ENCODE data around the gene ISY1. TPM values are rescaled to one million over a fixed set of nuclear protein-coding genes. Genes with fewer than 3 reads are reported as not detected.
"Not testable (repeated sequence)": the region's sequence is repeated elsewhere in the genome, so short reads cannot be mapped to it uniquely, and the experiment has no call there.

Gene ISY1
- total RNA-seq, 1 donor from 2014 or later: 47.2 TPM

GRCh38 chr3:129121016-129121791 is 39.7 kb downstream of the ISY1 start:
- no peak for DNase-seq (ENCODE audit: low read depth, low spot score)

GRCh38 chr3:129120254-129121004 is 40.4 kb downstream of the ISY1 start:
- DNase-seq (ENCODE audit: low read depth, low spot score): peak; percentile 66

DNA sequence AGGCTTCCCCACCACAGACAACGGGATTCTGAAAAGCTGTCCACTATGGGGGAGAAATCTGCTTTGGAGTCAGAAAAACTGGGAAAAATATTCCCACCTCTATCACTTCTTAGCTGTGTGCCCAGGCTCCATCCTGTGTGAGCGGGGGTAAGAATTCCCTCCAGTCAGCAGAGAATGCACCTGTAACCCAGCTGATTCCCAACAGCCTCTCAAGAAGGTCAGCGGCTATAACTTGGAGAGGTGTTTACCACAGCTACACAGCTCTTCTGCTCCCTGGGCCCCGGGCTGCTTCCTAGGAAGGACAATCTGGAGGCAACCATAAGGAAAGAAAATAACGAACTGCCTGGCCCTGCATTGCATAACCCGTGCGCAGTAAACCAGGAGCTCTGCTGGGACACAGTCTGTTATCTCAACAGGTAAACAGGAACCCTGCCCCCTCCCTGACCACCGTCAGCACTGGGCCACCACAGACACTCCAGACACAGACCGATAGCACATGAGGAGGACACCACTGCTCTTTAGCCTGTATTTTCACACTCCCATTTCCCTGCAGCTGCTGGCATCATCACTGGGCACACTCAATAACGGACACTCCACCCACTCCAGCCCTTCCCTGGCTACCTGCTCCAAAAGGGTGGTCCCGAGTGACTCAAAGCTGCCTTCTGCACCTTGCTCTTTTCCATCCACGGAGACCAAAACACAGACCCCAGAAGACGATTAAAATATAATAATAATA is 41.3 kb downstream of the ISY1 start:
- DNase-seq (ENCODE audit: low read depth, low spot score): no peak

GRCh38 chr3:129118745-129119144 is 42.1 kb downstream of the ISY1 start:
- no peak for DNase-seq (ENCODE audit: low read depth, low spot score)

GRCh38 chr3:129117134-129117533 is 43.7 kb downstream of the ISY1 start:
- DNase-seq (ENCODE audit: low read depth, low spot score): no peak

DNA sequence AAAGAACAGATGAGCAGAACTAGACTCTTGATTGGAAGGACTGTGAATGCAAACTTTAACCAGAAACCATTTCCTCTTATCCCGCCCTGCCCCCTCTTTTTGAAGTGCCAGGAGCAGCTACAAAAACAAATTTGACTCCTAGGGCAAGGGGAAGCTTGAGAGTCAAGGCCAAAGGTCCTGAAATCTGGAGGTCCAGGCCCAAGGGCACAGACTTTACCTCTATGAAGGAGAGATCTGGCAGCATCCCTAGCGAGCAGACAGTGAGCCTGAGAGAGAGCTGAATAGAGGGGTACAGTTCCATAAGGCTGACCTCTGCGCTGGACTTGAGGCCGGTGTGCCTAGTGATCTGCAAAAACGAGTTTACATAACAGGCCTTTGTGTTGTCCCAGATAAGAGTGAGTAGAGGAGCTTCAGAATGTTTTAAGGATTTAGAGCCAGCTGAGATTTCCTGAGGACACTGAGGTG is 44.3 kb downstream of the ISY1 start:
- no peak for DNase-seq (ENCODE audit: low read depth, low spot score)

- no peak for DNase-seq (ENCODE audit: low read depth, low spot score)
These were observed 46.4 kb downstream of the ISY1 start for GRCh38 chr3:129114455-129114854.

GRCh38 chr3:129112308-129113052 is 48.4 kb downstream of the ISY1 start:
- no peak for DNase-seq (ENCODE audit: low read depth, low spot score)

DNA sequence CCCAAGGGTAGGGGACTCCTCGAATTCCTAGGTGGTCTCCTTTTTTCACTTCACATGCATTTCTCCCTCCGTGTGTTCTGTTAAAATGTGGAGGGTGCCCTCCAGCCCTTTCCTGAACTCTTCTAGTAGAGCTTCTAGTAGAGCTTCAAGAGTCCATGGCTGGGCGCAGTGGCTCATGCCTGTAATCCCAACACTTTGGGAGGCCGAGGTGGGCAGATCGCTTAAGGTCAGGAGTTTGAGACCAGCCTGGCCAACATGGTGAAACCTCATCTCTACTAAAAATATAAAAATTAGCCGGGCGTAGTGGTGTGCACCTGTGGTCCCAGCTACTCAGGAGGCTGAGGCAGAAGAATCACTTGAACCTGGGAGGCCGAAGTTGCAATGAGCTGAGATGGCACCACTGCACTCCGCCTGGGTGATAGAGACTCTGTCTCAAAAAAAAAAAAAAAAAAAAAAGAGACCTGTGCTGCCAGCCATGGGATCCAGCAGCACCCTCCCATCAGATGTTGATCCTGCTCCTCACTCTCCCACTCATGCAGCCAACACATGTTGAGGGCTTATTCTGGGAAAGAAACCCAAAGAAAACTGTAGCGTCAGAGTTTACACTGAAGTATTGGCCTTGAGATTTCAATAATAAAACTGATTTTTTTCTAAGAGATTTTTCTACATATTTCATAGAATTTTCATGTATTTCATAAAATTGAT is 49.6 kb downstream of the ISY1 start:
- not testable (repeated sequence) for DNase-seq (ENCODE audit: low read depth, low spot score)

DNA sequence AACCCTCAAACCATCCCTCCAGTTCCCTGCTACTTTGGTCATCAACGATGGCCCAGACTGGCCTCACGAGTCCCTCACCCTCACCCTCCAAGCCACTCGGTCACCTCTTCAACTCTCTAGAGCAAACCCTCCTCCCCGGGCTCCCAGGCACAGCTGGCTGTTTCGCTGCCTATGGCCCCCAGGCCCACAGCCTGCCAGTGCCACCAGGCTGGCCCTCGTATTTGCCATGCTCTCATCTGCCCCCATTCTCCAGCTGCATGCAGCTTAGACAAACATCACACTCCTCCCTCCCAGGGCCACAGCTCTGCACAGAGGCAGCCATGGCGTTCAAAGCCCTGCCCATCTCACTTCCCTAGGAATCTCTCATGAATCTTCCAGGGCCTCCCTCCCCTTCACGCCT is 53.1 kb downstream of the ISY1 start:
- no peak for DNase-seq (ENCODE audit: low read depth, low spot score)

DNA sequence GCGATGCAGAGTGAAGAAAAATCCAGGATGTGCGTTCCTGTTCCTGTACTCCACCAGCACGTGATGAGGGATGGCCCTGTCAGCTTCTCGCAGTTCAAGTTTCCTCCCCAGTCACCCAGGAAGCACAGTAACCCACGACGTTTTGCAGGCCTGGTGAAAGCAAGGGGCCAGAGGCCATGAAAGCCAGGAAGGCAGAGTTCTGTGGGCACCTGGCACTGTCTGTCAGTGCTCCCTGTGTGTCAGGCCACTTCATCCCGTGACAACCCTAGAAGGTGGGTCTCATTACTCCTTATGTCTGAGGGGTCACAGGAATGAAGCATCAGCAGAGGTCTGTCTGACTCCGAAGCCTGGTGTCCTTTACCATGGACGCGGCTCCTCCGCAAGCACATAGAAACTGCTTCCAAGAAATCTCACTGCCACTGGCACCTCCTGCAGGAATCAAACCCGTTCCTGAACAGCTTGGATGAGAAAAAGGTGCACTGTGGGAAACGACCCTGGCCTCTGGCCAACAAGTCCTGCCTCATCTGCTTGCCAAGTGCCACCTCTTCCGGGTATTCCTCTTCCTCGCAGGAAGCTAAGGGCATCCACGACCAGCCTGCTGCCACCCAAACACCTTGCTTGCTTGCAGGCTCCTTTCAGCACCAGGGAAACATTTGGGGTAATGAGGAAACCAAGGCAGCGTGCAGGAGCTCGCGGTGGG is 53.8 kb downstream of the ISY1 start:
- no peak for DNase-seq (ENCODE audit: low read depth, low spot score)

DNA sequence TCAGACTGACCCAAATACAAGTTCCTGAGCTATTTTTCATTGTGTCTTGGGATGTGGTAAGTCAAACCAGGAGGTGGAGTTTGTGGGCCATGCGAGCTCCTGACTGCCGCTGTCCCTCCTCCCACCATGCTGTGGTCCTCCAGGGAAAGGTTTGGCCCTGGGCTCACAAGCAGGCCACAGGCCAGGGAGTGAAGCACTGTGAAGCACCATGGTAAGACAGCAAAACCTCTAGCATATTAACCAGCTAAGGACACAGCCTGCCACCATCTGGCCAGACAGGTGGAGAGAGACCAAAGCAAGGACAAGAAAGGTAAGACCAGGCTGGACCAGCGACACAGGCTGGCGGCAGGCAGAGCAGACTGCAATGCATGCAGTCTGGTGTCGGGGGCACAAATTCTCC is 54.5 kb downstream of the ISY1 start:
- no peak for DNase-seq (ENCODE audit: low read depth, low spot score)

GRCh38 chr3:129105862-129106261 is 55.0 kb downstream of the ISY1 start:
- DNase-seq (ENCODE audit: low read depth, low spot score): no peak

DNA sequence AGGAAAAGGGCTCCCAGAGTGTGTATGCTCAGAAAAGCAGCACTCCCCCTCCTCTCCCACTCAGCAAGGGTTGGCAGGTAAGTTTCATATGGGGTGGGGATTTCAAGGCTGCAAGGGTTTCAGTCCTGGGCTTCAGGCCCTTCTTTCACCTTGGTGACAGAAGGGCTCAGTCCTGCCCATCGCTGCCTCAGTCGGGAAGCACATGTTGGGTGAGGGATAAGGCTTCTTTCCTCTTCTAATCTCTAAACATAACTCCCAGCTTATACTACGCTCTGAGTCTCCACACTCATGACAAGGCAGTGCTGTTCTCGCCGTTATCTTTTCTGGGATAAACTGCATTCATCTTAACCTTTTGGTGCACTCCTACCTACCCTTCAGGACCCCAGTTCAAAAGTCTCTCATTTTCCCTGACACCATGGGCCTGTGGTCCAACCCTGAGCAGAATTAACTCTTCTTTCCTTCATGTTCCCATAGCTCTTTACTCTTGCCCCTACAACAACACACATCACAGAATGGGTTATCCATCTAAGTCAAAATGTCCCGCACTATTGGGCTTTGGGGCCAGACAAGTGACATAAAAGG is 56.3 kb downstream of the ISY1 start:
- DNase-seq (ENCODE audit: low read depth, low spot score): no peak

DNA sequence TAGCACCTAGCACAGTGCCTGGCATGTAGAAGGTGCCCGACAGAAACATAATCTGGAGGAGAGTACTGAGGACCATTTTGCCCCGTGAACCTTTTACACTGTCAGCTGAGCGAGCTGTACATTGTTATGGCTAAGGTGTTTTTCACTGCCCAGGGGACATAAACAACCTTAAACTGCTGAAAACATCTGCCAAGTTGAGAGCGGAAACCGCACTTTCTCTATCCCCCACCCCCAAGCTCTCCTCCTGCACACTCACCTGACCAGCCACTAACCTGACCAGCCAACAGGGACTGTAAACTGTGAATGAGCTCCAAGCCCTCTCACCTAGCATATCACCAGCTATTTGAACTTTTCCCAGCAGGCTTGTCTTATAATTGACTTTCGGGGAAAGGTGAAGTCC is 56.8 kb downstream of the ISY1 start:
- no peak for DNase-seq (ENCODE audit: low read depth, low spot score)

DNA sequence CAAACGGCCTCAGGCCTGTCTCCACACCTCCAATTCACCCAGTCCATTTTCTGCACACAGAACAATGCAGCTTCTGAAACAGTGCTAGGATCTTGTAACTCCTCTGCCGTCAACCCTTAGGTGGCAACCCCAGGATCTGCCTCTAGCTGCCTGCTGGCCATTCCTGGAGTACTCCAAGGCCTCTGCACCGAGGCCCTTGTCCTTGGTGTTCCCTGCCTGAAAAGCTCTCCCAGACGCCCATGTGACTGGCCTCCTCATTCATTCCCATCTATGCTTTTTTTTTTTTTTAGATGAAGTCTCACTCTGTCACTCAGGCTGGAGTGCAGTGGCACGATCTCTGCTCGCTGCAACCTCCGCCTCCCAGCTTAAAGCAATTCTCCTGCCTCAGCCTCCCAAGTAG is 57.6 kb downstream of the ISY1 start:
- no peak for DNase-seq (ENCODE audit: low read depth, low spot score)

GRCh38 chr3:129101370-129102138 is 59.3 kb downstream of the ISY1 start:
- DNase-seq (ENCODE audit: low read depth, low spot score): no peak

- no peak for DNase-seq (ENCODE audit: low read depth, low spot score)
These were observed 60.6 kb downstream of the ISY1 start for GRCh38 chr3:129100274-129100673.

DNA sequence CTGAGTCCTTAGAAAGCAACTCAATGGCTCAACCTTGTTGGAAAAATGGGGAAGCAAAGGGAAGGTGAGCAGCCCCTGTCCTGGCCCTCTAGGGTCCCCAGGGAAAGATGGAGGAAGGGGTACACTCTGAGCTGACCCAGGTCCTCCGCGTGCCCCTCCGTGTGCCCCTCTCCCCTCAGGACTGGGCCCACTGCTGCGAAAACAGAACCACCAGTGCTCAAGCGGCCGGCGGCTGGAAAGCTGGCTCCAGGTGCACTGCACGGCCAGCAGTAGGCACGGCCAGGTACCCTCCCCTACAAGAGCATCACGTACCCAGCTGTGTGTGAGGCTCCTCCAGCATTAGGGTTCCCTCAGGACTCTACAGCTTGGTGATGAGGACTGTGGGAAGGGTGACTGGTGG is 65.6 kb downstream of the ISY1 start:
- DNase-seq (ENCODE audit: low read depth, low spot score): no peak

All from pulmonary artery endothelial cell (primary cell).